Gastroesophageal sphincter (tissue), 4 donors: ENCODE data around the gene UNC93A. TPM values are rescaled to one million over a fixed set of nuclear protein-coding genes. Genes with fewer than 3 reads are reported as not detected.

Experiments used
- ATAC-seq: fragments of 150-250 bp; one replicate; pipeline ENCODE4 v1.9.1; 2016; ENCODE audit warnings: mild to moderate bottlenecking, moderate library complexity
- H3K27ac ChIP-seq, 4 donors: fragments of 200-600 bp; sonication (generic) in 3 of 4; 1 replicate in 3 of 4; 2 replicates in 1 of 4; pipeline ENCODE4 v1.5.1; 2016 to 2019
- H3K27me3 ChIP-seq: fragments of 200-600 bp; sonication (generic); one replicate; pipeline ENCODE4 v1.5.1; 2019
- H3K36me3 ChIP-seq, 2 donors: fragments of 200-600 bp; sonication (generic); one replicate each; pipeline ENCODE4 v1.5.1; 2019; ENCODE audit warnings: control low read depth in 1 of 2
- H3K4me1 ChIP-seq, 3 donors: fragments of 200-600 bp; sonication (generic); 1 replicate in 2 of 3; 2 replicates in 1 of 3; pipeline ENCODE4 v1.5.1; 2016 to 2019; ENCODE audit warnings: control low read depth in 2 of 3
- H3K4me3 ChIP-seq, 2 donors: fragments of 200-600 bp; sonication (generic); one replicate each; pipeline ENCODE4 v1.5.1; 2019; ENCODE audit warnings: mild to moderate bottlenecking in 1 of 2, moderate library complexity in 1 of 2
- H3K9me3 ChIP-seq, 3 donors: fragments of 200-600 bp; sonication (generic); one replicate each; pipeline ENCODE4 v1.5.1; 2017 to 2019; ENCODE audit warnings: control low read depth in 2 of 3
- EP300 ChIP-seq: sonication (generic); formaldehyde crosslinking; IDR thresholded peaks from one replicate; pipeline ENCODE4 v1.6.1; 2017; ENCODE audit warnings: antibody characterized with exemption, mild to moderate bottlenecking
- POLR2A ChIP-seq, 2 donors: fragments of 450-650 bp; IDR thresholded peaks; one replicate each; pipeline ENCODE4 v1.6.1; 2017; ENCODE audit warnings: antibody characterized with exemption in 2 of 2, mild to moderate bottlenecking in 2 of 2, moderate library complexity in 1 of 2
- POLR2AphosphoS5 ChIP-seq: sonication (generic); formaldehyde crosslinking; IDR thresholded peaks from one replicate; pipeline ENCODE4 v1.6.1; 2017; ENCODE audit warnings: antibody characterized with exemption
- WGBS, 2 donors: methylation state at CpG; one replicate each; pipeline ENCODE4 v1.1.5; 2018; ENCODE audit warnings: low coverage in 1 of 2; 5-methylcytosine and 5-hydroxymethylcytosine counted together
- total RNA-seq, 4 donors: library from RNA; depleted of rRNA; stranded (reverse); fragments of >200 nt; gene quantifications; one replicate each; pipeline ENCODE4 v1.1.0, GENCODE V29; 2016
- TF ChIP-seq, protein P1 (sequence below), 4 experiments: fragments of 200-600 bp in 2 of 4; fragments of 450-650 bp in 2 of 4; sonication (generic) in 1 of 4; IDR thresholded peaks; one replicate each; pipeline ENCODE4 v1.5.1; 2017 to 2019; ENCODE audit warnings: antibody characterized with exemption in 4 of 4, mild to moderate bottlenecking in 2 of 4, moderate library complexity in 2 of 4

UNC93A gene
- total RNA-seq, 4 donors from 2014 or later: not detected

DNA sequence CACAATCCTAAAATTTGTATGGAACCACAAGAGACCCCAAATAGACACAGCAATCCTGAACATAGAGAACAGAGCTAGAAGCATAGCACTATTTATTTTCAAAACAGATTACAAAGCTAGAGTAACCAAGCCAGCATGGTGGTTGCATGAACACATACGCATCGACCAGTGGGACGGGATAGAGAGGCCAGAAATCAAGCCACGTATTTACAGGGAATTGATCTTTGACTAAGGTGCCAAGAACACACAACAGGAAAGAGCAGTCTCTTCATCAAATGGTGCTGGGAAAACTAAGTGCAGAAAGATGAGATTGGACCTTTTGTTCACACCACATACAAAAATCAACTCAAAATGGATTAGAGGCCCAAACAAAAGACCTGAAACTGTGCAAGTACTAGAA lies 54.8 kb downstream of the UNC93A start:
- Histone ChIP-seq H3K4me3 (no peak overlapping the region), H3K4me1 (peaks cover 0 to 9% (median 0%) of the 10 kb centered on the region in 3 donors), H3K9me3 (no peaks in the 10 kb centered on the region), H3K36me3 (no peaks in the 10 kb centered on the region), H3K27ac (no peak overlapping the region), H3K27me3 (peaks cover 26% of the 10 kb centered on the region)
- TF ChIP-seq EP300 (no peak), POLR2A (IDR thresholded peaks at IDR 0.05) (no peak), POLR2AphosphoS5 (no peak)
- TF ChIP-seq, protein P1, sequence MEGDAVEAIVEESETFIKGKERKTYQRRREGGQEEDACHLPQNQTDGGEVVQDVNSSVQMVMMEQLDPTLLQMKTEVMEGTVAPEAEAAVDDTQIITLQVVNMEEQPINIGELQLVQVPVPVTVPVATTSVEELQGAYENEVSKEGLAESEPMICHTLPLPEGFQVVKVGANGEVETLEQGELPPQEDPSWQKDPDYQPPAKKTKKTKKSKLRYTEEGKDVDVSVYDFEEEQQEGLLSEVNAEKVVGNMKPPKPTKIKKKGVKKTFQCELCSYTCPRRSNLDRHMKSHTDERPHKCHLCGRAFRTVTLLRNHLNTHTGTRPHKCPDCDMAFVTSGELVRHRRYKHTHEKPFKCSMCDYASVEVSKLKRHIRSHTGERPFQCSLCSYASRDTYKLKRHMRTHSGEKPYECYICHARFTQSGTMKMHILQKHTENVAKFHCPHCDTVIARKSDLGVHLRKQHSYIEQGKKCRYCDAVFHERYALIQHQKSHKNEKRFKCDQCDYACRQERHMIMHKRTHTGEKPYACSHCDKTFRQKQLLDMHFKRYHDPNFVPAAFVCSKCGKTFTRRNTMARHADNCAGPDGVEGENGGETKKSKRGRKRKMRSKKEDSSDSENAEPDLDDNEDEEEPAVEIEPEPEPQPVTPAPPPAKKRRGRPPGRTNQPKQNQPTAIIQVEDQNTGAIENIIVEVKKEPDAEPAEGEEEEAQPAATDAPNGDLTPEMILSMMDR (IDR thresholded peaks at IDR 0.05): no peak
- WGBS, 2 donors: 70 to 100% methylated on average over 1 to 4 of the region's 4 CpGs
- ATAC-seq: no peak

DNA sequence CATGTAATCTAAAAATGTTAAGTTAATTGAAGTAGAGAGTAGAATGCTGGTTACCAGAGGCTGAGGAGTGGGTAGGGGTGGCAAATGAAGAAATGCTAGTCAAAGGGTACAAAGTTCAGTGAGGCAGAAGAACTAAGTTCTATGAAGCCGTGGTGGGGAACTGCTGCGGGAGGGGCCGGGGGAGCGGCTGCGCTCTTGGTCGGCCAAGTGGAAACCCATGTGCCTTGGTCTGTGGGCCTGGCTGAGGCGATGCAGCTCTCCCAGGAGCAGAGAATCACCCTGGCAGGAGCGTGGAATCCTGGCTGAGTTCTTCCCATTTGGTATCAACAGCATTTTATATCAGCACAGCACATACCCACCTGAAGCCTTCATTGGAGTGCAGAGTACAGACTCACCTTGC lies 56.1 kb downstream of the UNC93A start:
- peaks cover 0 to 16% (median 0%) of the 10 kb centered on the region in 3 donors for H3K4me1 ChIP-seq
- WGBS, 2 donors: 97 to 98% methylated on average over 7 to 8 of the region's 8 CpGs
- peaks cover 32% of the 10 kb centered on the region for H3K27me3 ChIP-seq
- no peak overlapping the region for H3K4me3 ChIP-seq
- TF ChIP-seq POLR2AphosphoS5 (no peak), EP300 (no peak)
- H3K27ac ChIP-seq: no peak overlapping the region
- ATAC-seq: no peak
- no peaks in the 10 kb centered on the region for H3K36me3 ChIP-seq
- H3K9me3 ChIP-seq: no peaks in the 10 kb centered on the region

DNA sequence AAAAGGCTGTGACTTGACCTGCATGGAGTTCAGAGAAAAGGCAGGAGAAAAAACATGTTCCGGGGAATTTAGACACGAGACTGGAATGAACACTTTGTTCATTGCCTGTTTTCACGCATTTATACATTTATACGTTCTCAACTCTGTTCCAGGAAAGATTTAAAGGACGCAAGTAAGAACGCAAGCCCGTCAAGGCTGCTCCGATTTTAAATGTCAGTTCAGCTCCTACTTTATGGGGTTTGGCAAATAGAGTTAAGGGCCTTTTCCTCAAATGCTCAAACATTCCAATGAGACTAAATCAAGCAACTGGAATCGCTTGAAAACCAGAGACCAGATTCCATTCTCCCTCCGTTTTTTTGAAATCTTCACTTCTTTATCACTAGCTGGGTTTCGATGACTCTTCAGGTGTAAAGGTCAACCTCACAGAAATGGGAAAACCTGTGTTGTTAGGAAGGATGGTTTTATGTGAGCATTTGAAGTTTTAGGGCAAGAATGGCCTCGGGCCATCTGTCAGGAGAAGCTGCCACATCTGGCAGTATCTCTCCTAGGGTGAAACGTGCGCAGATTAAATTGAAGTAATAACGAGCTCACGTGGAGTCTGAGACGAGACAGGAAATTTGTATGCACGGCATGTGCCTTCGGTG lies 58.6 kb downstream of the UNC93A start:
- 69 to 72% methylated on average over 14 to 16 of the region's 19 CpGs for WGBS, 2 donors
- no peak overlapping the region for H3K27ac ChIP-seq
- ATAC-seq: no peak
- peaks cover 0 to 10% (median 0%) of the 10 kb centered on the region in 3 donors for H3K9me3 ChIP-seq
- TF ChIP-seq, protein P1 (IDR thresholded peaks at IDR 0.05): no peak
- no peak for TF ChIP-seq EP300
- no peak for TF ChIP-seq POLR2A (IDR thresholded peaks at IDR 0.05)
- TF ChIP-seq POLR2AphosphoS5: no peak
- H3K4me3 ChIP-seq: no peak overlapping the region
- H3K36me3 ChIP-seq: no peaks in the 10 kb centered on the region
- peaks cover 25% of the 10 kb centered on the region for H3K27me3 ChIP-seq
- peaks cover 0 to 16% (median 0%) of the 10 kb centered on the region in 3 donors for H3K4me1 ChIP-seq

DNA sequence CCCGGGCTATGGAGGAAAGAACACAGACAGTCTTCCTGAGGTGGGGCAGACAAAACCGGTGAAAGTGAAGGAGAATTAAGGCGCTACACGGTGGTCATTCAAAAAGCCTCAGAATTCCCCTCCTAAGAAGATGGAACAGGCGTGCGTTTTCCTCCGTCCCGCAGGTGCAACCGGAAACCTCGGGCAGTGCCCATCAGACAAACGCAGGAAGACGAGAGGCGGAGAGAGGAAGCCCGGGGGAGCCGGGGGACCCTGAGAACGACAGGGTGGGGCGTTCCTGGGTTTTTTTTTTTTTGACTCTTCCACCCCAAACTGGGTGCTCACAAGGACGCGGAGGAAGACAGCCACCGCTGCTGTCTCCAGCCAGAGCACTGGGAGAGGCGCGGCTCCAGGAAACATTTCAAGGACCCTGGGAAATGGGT lies 59.2 kb downstream of the UNC93A start:
- WGBS, 2 donors: 35 to 37% methylated on average over 8 to 20 of the region's 22 CpGs
- no peak for ATAC-seq
- peaks cover 0 to 10% (median 0%) of the 10 kb centered on the region in 3 donors for H3K9me3 ChIP-seq
- TF ChIP-seq, protein P1 (IDR thresholded peaks at IDR 0.05): no peak
- no peak for TF ChIP-seq POLR2A (IDR thresholded peaks at IDR 0.05)
- TF ChIP-seq EP300: no peak
- no peak for TF ChIP-seq POLR2AphosphoS5
- peak overlapping the region in 1 of 4 donors; percentile 65 for H3K27ac ChIP-seq
- no peaks in the 10 kb centered on the region for H3K36me3 ChIP-seq
- H3K27me3 ChIP-seq: peaks cover 25% of the 10 kb centered on the region
- H3K4me1 ChIP-seq: peaks cover 0 to 16% (median 0%) of the 10 kb centered on the region in 3 donors
- H3K4me3 ChIP-seq: peak overlapping the region in 1 of 2 donors; percentile 55

DNA sequence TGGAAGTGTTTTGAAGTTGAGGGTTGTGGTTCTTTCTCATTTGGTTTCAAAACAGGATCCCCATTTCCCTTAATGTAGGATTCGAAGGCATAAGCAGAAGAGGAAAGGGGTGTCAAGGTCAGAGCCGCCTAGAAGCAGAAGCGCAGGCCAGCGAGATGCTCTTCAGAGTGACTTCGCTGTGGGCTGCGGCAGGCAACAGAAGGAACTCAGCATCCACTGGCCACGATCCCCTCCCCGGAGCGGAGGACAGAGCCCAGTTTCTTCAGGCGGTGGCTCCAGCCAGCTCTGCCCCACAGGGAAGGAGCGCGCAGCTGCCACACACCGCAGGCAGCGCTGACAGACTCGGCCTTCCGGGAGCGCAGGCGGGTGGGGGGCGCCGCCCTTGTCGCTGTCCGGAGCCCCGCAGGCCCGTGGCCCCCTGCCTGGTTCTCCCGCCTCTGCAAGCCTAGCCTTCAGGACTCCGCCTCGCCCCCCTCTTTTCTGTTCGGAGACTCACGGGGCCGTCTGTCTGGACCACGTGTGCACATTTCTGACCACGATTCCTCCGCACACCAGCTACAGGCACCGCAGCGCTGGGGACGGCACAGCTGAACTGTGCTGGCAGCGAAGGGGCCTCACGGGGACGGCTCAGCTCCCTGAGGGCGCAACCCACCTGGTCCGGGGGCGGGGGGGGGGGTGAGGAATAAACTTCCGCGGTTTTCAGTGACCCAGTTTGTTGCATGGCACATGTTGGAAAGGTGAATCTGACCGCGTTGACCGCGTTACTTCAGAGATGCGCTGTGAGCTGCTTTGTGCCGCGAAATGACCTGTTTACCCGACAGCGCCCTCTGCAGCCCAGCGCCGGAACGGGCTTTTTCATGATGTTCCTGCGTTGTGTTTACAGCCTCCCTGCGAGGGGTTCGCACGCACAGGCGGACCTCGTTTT lies 59.9 kb downstream of the UNC93A start:
- peaks cover 0 to 16% (median 0%) of the 10 kb centered on the region in 3 donors for H3K4me1 ChIP-seq
- ATAC-seq: peak; percentile 79
- H3K9me3 ChIP-seq: peaks cover 0 to 10% (median 0%) of the 10 kb centered on the region in 3 donors
- TF ChIP-seq, protein P1 (IDR thresholded peaks at IDR 0.05): peak; percentile 19 to 83 (median 54)
- TF ChIP-seq POLR2A (IDR thresholded peaks at IDR 0.05): no peak
- H3K36me3 ChIP-seq: no peaks in the 10 kb centered on the region
- H3K27ac ChIP-seq: peak overlapping the region in 3 of 4 donors; percentile 34 to 65 (median 60)
- WGBS, 2 donors: 0 to 4% methylated on average over 4 to 16 of the region's 62 CpGs
- peak overlapping the region; percentile 27 to 55 for H3K4me3 ChIP-seq
- peaks cover 28% of the 10 kb centered on the region for H3K27me3 ChIP-seq
